ENCODE results near the gene FCN1.

GRCh38 chr9:134948149-134948548 is 30.4 kb upstream of the FCN1 start:
- no peak for TF ChIP-seq POLR2A (IDR thresholded peaks at IDR 0.05)
- no peak for TF ChIP-seq CTCF (IDR thresholded peaks at IDR 0.05)

Measured in right lobe of liver (tissue), 4 donors.